Stimulated activated naive CD8-positive, alpha-beta T cell treated with anti-CD3 and anti-CD28 coated beads, Interleukin-15, Interleukin-2, amounts not matched to agents 100 ng/mL and 50 ng/mL, for 24 hours (primary cell): ENCODE data around the gene LMF1.
"Not testable (repeated sequence)": the region's sequence is repeated elsewhere in the genome, so short reads cannot be mapped to it uniquely, and the experiment has no call there.

Experiments
- H3K27ac Mint-ChIP-seq: one replicate; pipeline ENCODE4 v1.8.0; 2021; ENCODE audit warnings: mild to moderate bottlenecking, mixed read lengths
- H3K27me3 Mint-ChIP-seq: one replicate; pipeline ENCODE4 v1.8.0; 2021; ENCODE audit warnings: mixed read lengths
- H3K36me3 Mint-ChIP-seq: one replicate; pipeline ENCODE4 v1.8.0; 2021; ENCODE audit warnings: low read depth, mixed read lengths
- H3K4me1 Mint-ChIP-seq: one replicate; pipeline ENCODE4 v1.8.0; 2021; ENCODE audit warnings: low read depth, mixed read lengths
- H3K4me3 Mint-ChIP-seq: one replicate; pipeline ENCODE4 v1.8.0; 2021; ENCODE audit warnings: mild to moderate bottlenecking, mixed read lengths
- H3K9me3 Mint-ChIP-seq: one replicate; pipeline ENCODE4 v1.8.0; 2021; ENCODE audit warnings: mixed read lengths

LMF1 gene

GRCh38 chr16:962901-963814 is 7.6 kb downstream of the LMF1 start:
- Mint-ChIP-seq H3K4me1 (peaks cover 15% of the 10 kb centered on the region), H3K4me3 (peak overlapping the region; percentile 52), H3K36me3 (peaks cover 16% of the 10 kb centered on the region), H3K9me3 (no peaks in the 10 kb centered on the region), H3K27ac (peak overlapping the region; percentile 79), H3K27me3 (no peaks in the 10 kb centered on the region)

GRCh38 chr16:962366-962765 is 8.4 kb downstream of the LMF1 start:
- peaks cover 14% of the 10 kb centered on the region for H3K4me1 Mint-ChIP-seq
- H3K9me3 Mint-ChIP-seq: no peaks in the 10 kb centered on the region
- H3K36me3 Mint-ChIP-seq: peaks cover 16% of the 10 kb centered on the region
- H3K27me3 Mint-ChIP-seq: no peaks in the 10 kb centered on the region
- no peak overlapping the region for H3K4me3 Mint-ChIP-seq
- no peak overlapping the region for H3K27ac Mint-ChIP-seq

- Mint-ChIP-seq H3K4me1 (peaks cover 10% of the 10 kb centered on the region), H3K27ac (no peak overlapping the region), H3K9me3 (no peaks in the 10 kb centered on the region), H3K36me3 (no peaks in the 10 kb centered on the region), H3K4me3 (no peak overlapping the region), H3K27me3 (no peaks in the 10 kb centered on the region)
These were observed 11.3 kb downstream of the LMF1 start for GRCh38 chr16:959232-960040.

- H3K4me1 Mint-ChIP-seq, H3K4me3 Mint-ChIP-seq, H3K9me3 Mint-ChIP-seq, H3K36me3 Mint-ChIP-seq, H3K27me3 Mint-ChIP-seq, H3K27ac Mint-ChIP-seq: not testable (repeated sequence)
These were observed 15.0 kb downstream of the LMF1 start for GRCh38 chr16:955766-956165.

GRCh38 chr16:953818-954217 is 17.0 kb downstream of the LMF1 start:
- H3K4me3 Mint-ChIP-seq: not testable (repeated sequence)

GRCh38 chr16:952321-952720 is 18.5 kb downstream of the LMF1 start:
- no peak overlapping the region for H3K27ac Mint-ChIP-seq

More at GRCh38 chr16:953818-954217, 17.0 kb downstream of the LMF1 start:
- H3K36me3 Mint-ChIP-seq, H3K27me3 Mint-ChIP-seq, H3K27ac Mint-ChIP-seq, H3K9me3 Mint-ChIP-seq, H3K4me1 Mint-ChIP-seq: not testable (repeated sequence)

GRCh38 chr16:951660-952301 is 19.0 kb downstream of the LMF1 start:
- no peaks in the 10 kb centered on the region for H3K4me1 Mint-ChIP-seq
- H3K36me3 Mint-ChIP-seq: peaks cover 10% of the 10 kb centered on the region
- H3K4me3 Mint-ChIP-seq: no peak overlapping the region
- H3K27ac Mint-ChIP-seq: no peak overlapping the region
- no peaks in the 10 kb centered on the region for H3K9me3 Mint-ChIP-seq
- H3K27me3 Mint-ChIP-seq: no peaks in the 10 kb centered on the region

More at GRCh38 chr16:952321-952720, 18.5 kb downstream of the LMF1 start:
- no peaks in the 10 kb centered on the region for H3K27me3 Mint-ChIP-seq
- H3K4me1 Mint-ChIP-seq: no peaks in the 10 kb centered on the region
- H3K36me3 Mint-ChIP-seq: peaks cover 8% of the 10 kb centered on the region
- no peaks in the 10 kb centered on the region for H3K9me3 Mint-ChIP-seq
- H3K4me3 Mint-ChIP-seq: no peak overlapping the region

- H3K4me3 Mint-ChIP-seq, H3K27ac Mint-ChIP-seq, H3K9me3 Mint-ChIP-seq, H3K27me3 Mint-ChIP-seq, H3K4me1 Mint-ChIP-seq: not testable (repeated sequence)
- H3K36me3 Mint-ChIP-seq: peaks cover 13% of the 10 kb centered on the region
These were observed 19.8 kb downstream of the LMF1 start for GRCh38 chr16:950733-951573.

- H3K4me3 Mint-ChIP-seq, H3K4me1 Mint-ChIP-seq, H3K27ac Mint-ChIP-seq, H3K27me3 Mint-ChIP-seq, H3K9me3 Mint-ChIP-seq: not testable (repeated sequence)
- peaks cover 26% of the 10 kb centered on the region for H3K36me3 Mint-ChIP-seq
These were observed 22.0 kb downstream of the LMF1 start for GRCh38 chr16:948767-949166.

- H3K27ac Mint-ChIP-seq, H3K27me3 Mint-ChIP-seq, H3K9me3 Mint-ChIP-seq, H3K4me3 Mint-ChIP-seq, H3K4me1 Mint-ChIP-seq: not testable (repeated sequence)
- H3K36me3 Mint-ChIP-seq: peaks cover 30% of the 10 kb centered on the region
These were observed 22.9 kb downstream of the LMF1 start for GRCh38 chr16:947922-948303.

GRCh38 chr16:947255-947921 is 23.4 kb downstream of the LMF1 start:
- no peaks in the 10 kb centered on the region for H3K27me3 Mint-ChIP-seq
- H3K36me3 Mint-ChIP-seq: peaks cover 33% of the 10 kb centered on the region
- H3K27ac Mint-ChIP-seq: no peak overlapping the region
- H3K4me1 Mint-ChIP-seq: no peaks in the 10 kb centered on the region
- peaks cover 4% of the 10 kb centered on the region for H3K9me3 Mint-ChIP-seq
- no peak overlapping the region for H3K4me3 Mint-ChIP-seq

GRCh38 chr16:946048-946395 is 24.8 kb downstream of the LMF1 start:
- Mint-ChIP-seq H3K4me1 (no peaks in the 10 kb centered on the region), H3K4me3 (no peak overlapping the region), H3K27ac (no peak overlapping the region), H3K27me3 (no peaks in the 10 kb centered on the region), H3K9me3 (peaks cover 13% of the 10 kb centered on the region), H3K36me3 (peaks cover 41% of the 10 kb centered on the region)

- H3K27me3 Mint-ChIP-seq: no peaks in the 10 kb centered on the region
- peaks cover 47% of the 10 kb centered on the region for H3K36me3 Mint-ChIP-seq
- H3K4me1 Mint-ChIP-seq: no peaks in the 10 kb centered on the region
- no peak overlapping the region for H3K4me3 Mint-ChIP-seq
- no peak overlapping the region for H3K27ac Mint-ChIP-seq
- peaks cover 13% of the 10 kb centered on the region for H3K9me3 Mint-ChIP-seq
These were observed 25.3 kb downstream of the LMF1 start for GRCh38 chr16:945271-946047.
